HepG2 (cell line): ENCODE data around the gene MEGF6. TPM values are rescaled to one million over a fixed set of nuclear protein-coding genes. Genes with fewer than 3 reads are reported as not detected.

Source experiments
- GATAD2A ChIP-seq: IDR thresholded peaks from 2 replicates; pipeline ENCODE4 v1.6.1; 2016
- HDAC2 ChIP-seq: sonication (generic); formaldehyde crosslinking; IDR thresholded peaks from 2 replicates; pipeline ENCODE4 v1.4.0; 2020; ENCODE audit warnings: missing genetic modification reagents
- JDP2 ChIP-seq: sonication (generic); formaldehyde crosslinking; IDR thresholded peaks from 2 replicates; pipeline ENCODE4 v1.8.1; 2022; ENCODE audit warnings: missing genetic modification reagents, borderline replicate concordance
- JUND ChIP-seq: sonication (generic); formaldehyde crosslinking; IDR thresholded peaks from 2 replicates; pipeline ENCODE4 v1.8.0; 2022; ENCODE audit warnings: mild to moderate bottlenecking, missing genetic modification reagents
- MEIS1 ChIP-seq: sonication (generic); formaldehyde crosslinking; IDR thresholded peaks from 2 replicates; pipeline ENCODE4 v1.9.0; 2021; ENCODE audit warnings: mild to moderate bottlenecking, missing genetic modification reagents, moderate library complexity, borderline replicate concordance
- POLR2AphosphoS2 ChIP-seq: IDR thresholded peaks from 2 replicates; pipeline ENCODE4 v1.6.1; 2011; ENCODE audit warnings: low read depth, low read length, improper control_type of control experiment
- RARG ChIP-seq: sonication (generic); formaldehyde crosslinking; IDR thresholded peaks from 2 replicates; pipeline ENCODE4 v1.4.0; 2020; ENCODE audit warnings: low read depth, mild to moderate bottlenecking, missing genetic modification reagents
- TARDBP ChIP-seq: sonication (generic); formaldehyde crosslinking; IDR thresholded peaks from 2 replicates; pipeline ENCODE4 v1.8.0; 2022; ENCODE audit warnings: mild to moderate bottlenecking, missing genetic modification reagents
- TCF12 ChIP-seq, 2 experiments: fragments of 450-650 bp in 1 of 2; sonication (generic) in 1 of 2; formaldehyde crosslinking in 1 of 2; IDR thresholded peaks; 2 replicates each; pipeline versions ENCODE4 v1.6.1 to v1.8.0; 2017 to 2022; ENCODE audit warnings: antibody characterized with exemption in 1 of 2, mild to moderate bottlenecking in 1 of 2, missing genetic modification reagents in 1 of 2, moderate library complexity in 1 of 2
- ZBTB7B ChIP-seq: sonication (generic); formaldehyde crosslinking; IDR thresholded peaks from 2 replicates; pipeline ENCODE4 v1.4.0; 2020; ENCODE audit warnings: missing genetic modification reagents
- ZNF207 ChIP-seq: fragments of 450-650 bp; IDR thresholded peaks from 2 replicates; pipeline ENCODE4 v1.6.1; 2016; ENCODE audit warnings: antibody characterized with exemption, borderline replicate concordance
- polyA plus RNA-seq, 8 experiments: library from polyadenylated mRNA; depleted of rRNA in 3 of 8; stranded (reverse) in 7 of 8; unstranded in 1 of 8; fragments of >200 nt; fragmentation: Illumina TruSeq in 4 of 8; extraction: Trizol in 4 of 8; gene quantifications; 2 replicates each; pipeline versions ENCODE4 v1.2.1 to v1.2.3, GENCODE V29; 2011 to 2016; ENCODE audit warnings: low read depth in 4 of 8, missing spikeins in 1 of 8, mixed read lengths in 1 of 8; ENCODE audit not compliant: insufficient read depth in 1 of 8
- total RNA-seq, 5 experiments: library from RNA; depleted of rRNA; stranded (reverse); fragments of >200 nt; fragmentation: Illumina TruSeq; extraction: Trizol; gene quantifications; 2 replicates each; pipeline ENCODE4 v1.2.3, GENCODE V29; 2016; ENCODE audit warnings: low read depth in 1 of 5
- TF ChIP-seq, protein P1 (sequence below): sonication (generic); formaldehyde crosslinking; IDR thresholded peaks from 2 replicates; pipeline ENCODE4 v1.5.0; 2020; ENCODE audit warnings: mild to moderate bottlenecking, missing genetic modification reagents, borderline replicate concordance
- TF ChIP-seq, protein P2 (sequence below): sonication (generic); formaldehyde crosslinking; IDR thresholded peaks from 2 replicates; pipeline ENCODE4 v1.5.0; 2020; ENCODE audit warnings: missing genetic modification reagents
- TF ChIP-seq, protein P3 (sequence below): sonication (generic); formaldehyde crosslinking; IDR thresholded peaks from 2 replicates; pipeline ENCODE4 v1.5.1; 2020; ENCODE audit warnings: mild to moderate bottlenecking, missing genetic modification reagents, moderate library complexity

The MEGF6 gene
- total and polyA plus RNA-seq, 2 of the 13 experiments (the other 11 are each of a cell fraction or from before 2014, with no cell fraction given): 1.9 TPM

GRCh38 chr1:3457910-3458883 lies 153.1 kb downstream of the MEGF6 start (continued):
- TF ChIP-seq GATAD2A (CRISPR knock-in tag) (peak; percentile 35; the same call in 1 of the 2 replicates), MEIS1 (CRISPR knock-in tag) (peak; percentile 21), JDP2 (CRISPR knock-in tag) (no peak), ZNF207 (no peak), POLR2AphosphoS2 (no peak), TARDBP (CRISPR knock-in tag) (no peak), JUND (CRISPR knock-in tag) (no peak), TCF12 (IDR thresholded peaks at IDR 0.05) (no peak), TCF12 (CRISPR knock-in tag; IDR thresholded peaks at IDR 0.05) (no peak), ZBTB7B (CRISPR knock-in tag) (no peak; the same call in 1 of the 2 replicates), HDAC2 (CRISPR knock-in tag) (0 out of 2 replicates have a peak, but pooled peaks have one; percentile 34), RARG (CRISPR knock-in tag) (no peak)
- TF ChIP-seq, protein P1, sequence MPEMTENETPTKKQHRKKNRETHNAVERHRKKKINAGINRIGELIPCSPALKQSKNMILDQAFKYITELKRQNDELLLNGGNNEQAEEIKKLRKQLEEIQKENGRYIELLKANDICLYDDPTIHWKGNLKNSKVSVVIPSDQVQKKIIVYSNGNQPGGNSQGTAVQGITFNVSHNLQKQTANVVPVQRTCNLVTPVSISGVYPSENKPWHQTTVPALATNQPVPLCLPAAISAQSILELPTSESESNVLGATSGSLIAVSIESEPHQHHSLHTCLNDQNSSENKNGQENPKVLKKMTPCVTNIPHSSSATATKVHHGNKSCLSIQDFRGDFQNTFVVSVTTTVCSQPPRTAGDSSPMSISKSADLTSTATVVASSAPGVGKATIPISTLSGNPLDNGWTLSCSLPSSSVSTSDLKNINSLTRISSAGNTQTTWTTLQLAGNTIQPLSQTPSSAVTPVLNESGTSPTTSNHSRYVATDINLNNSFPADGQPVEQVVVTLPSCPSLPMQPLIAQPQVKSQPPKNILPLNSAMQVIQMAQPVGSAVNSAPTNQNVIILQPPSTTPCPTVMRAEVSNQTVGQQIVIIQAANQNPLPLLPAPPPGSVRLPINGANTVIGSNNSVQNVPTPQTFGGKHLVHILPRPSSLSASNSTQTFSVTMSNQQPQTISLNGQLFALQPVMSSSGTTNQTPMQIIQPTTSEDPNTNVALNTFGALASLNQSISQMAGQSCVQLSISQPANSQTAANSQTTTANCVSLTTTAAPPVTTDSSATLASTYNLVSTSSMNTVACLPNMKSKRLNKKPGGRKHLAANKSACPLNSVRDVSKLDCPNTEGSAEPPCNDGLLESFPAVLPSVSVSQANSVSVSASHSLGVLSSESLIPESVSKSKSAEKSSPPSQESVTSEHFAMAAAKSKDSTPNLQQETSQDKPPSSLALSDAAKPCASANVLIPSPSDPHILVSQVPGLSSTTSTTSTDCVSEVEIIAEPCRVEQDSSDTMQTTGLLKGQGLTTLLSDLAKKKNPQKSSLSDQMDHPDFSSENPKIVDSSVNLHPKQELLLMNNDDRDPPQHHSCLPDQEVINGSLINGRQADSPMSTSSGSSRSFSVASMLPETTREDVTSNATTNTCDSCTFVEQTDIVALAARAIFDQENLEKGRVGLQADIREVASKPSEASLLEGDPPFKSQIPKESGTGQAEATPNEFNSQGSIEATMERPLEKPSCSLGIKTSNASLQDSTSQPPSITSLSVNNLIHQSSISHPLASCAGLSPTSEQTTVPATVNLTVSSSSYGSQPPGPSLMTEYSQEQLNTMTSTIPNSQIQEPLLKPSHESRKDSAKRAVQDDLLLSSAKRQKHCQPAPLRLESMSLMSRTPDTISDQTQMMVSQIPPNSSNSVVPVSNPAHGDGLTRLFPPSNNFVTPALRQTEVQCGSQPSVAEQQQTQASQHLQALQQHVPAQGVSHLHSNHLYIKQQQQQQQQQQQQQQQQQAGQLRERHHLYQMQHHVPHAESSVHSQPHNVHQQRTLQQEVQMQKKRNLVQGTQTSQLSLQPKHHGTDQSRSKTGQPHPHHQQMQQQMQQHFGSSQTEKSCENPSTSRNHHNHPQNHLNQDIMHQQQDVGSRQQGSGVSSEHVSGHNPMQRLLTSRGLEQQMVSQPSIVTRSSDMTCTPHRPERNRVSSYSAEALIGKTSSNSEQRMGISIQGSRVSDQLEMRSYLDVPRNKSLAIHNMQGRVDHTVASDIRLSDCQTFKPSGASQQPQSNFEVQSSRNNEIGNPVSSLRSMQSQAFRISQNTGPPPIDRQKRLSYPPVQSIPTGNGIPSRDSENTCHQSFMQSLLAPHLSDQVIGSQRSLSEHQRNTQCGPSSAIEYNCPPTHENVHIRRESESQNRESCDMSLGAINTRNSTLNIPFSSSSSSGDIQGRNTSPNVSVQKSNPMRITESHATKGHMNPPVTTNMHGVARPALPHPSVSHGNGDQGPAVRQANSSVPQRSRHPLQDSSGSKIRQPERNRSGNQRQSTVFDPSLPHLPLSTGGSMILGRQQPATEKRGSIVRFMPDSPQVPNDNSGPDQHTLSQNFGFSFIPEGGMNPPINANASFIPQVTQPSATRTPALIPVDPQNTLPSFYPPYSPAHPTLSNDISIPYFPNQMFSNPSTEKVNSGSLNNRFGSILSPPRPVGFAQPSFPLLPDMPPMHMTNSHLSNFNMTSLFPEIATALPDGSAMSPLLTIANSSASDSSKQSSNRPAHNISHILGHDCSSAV (CRISPR knock-in tag): no peak
- TF ChIP-seq, protein P2, sequence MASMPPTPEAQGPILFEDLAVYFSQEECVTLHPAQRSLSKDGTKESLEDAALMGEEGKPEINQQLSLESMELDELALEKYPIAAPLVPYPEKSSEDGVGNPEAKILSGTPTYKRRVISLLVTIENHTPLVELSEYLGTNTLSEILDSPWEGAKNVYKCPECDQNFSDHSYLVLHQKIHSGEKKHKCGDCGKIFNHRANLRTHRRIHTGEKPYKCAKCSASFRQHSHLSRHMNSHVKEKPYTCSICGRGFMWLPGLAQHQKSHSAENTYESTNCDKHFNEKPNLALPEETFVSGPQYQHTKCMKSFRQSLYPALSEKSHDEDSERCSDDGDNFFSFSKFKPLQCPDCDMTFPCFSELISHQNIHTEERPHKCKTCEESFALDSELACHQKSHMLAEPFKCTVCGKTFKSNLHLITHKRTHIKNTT: no peak
- TF ChIP-seq, protein P3, sequence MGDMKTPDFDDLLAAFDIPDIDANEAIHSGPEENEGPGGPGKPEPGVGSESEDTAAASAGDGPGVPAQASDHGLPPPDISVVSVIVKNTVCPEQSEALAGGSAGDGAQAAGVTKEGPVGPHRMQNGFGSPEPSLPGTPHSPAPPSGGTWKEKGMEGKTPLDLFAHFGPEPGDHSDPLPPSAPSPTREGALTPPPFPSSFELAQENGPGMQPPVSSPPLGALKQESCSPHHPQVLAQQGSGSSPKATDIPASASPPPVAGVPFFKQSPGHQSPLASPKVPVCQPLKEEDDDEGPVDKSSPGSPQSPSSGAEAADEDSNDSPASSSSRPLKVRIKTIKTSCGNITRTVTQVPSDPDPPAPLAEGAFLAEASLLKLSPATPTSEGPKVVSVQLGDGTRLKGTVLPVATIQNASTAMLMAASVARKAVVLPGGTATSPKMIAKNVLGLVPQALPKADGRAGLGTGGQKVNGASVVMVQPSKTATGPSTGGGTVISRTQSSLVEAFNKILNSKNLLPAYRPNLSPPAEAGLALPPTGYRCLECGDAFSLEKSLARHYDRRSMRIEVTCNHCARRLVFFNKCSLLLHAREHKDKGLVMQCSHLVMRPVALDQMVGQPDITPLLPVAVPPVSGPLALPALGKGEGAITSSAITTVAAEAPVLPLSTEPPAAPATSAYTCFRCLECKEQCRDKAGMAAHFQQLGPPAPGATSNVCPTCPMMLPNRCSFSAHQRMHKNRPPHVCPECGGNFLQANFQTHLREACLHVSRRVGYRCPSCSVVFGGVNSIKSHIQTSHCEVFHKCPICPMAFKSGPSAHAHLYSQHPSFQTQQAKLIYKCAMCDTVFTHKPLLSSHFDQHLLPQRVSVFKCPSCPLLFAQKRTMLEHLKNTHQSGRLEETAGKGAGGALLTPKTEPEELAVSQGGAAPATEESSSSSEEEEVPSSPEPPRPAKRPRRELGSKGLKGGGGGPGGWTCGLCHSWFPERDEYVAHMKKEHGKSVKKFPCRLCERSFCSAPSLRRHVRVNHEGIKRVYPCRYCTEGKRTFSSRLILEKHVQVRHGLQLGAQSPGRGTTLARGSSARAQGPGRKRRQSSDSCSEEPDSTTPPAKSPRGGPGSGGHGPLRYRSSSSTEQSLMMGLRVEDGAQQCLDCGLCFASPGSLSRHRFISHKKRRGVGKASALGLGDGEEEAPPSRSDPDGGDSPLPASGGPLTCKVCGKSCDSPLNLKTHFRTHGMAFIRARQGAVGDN: peak; percentile 87
